NCI-H2196 treated with DMSO at 0.1 percent for 48 hours (cell line): ENCODE data around the gene C2CD4D.
"Not testable (repeated sequence)": the region's sequence is repeated elsewhere in the genome, so short reads cannot be mapped to it uniquely, and the experiment has no call there.

Experiments used
- DNase-seq: peaks from one replicate; lab custom pipeline; 2025; ENCODE audit not compliant: unreplicated experiment; lab: John Stamatoyannopoulos, UW

The C2CD4D gene

DNA sequence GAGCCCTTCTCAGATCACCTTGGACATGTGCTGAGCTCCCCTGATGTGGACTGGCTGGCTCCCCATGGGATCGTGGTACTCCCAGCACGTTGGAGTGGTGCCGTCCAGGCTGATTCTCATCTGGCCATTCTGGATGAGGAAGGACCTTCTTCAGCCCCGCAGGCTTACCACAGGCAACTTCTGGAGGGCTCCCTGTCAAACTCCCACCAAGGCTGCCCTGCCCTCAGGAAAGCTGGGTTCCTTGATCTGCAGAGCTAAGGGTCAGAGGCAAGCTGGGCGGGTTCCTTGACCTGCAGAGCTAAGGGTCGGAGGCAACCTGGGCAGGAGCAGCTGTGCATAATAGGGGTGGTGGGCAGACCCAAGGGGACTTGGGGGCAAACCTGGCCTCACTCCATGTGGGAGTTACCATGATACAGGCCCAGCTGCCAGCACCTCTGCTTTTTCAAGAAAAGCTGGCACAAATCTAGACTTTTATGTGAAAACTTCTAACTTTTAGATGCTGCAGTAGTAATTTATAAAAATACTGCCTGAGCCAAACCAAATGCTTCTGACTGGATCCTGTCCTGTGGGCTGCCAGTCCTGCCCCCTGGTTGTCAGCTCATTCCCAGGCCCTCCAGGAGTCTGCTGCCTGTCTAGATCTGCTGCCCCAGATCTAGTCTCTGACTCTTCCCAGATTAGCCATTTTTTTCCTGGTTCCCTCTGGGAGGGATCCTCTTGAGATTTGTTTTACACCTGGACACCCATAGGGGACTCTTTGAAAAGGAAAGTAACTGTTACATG is 19.5 kb upstream of the C2CD4D start:
- no peak for DNase-seq

DNA sequence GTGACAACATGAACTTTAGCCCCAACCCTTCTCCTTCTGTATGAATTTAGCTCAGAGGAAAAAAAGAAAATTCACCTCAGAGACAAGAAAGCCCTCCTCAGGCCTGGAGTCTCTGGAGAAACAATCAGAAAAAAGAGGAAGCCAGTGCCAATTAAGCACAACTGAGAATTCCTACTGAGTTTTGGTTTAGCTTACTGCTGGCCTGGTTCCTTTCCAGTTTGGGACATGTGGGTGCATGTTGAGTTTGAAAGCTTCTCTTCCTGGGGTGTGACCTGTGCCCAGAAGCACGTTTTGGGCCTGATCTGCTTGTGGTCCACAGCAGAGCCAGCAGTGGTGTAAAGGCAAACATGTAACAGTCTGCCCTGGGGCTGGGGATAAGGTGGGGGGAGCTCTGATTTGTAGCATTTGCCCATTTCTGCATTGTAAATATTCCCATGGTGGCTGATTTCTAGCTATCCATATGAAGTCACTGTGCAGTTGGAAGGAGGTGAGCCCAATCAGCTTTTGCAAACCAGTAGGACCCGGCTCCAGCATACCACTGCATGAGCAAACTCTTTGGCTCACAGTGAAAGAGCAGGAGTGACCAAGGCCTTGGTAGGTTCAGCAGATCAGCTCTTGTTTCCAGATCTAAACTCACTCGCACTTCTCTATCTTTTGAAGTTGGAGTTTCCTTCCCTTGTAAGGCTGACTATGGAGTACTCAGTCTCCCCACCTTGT is 18.6 kb upstream of the C2CD4D start:
- DNase-seq = no peak

DNA sequence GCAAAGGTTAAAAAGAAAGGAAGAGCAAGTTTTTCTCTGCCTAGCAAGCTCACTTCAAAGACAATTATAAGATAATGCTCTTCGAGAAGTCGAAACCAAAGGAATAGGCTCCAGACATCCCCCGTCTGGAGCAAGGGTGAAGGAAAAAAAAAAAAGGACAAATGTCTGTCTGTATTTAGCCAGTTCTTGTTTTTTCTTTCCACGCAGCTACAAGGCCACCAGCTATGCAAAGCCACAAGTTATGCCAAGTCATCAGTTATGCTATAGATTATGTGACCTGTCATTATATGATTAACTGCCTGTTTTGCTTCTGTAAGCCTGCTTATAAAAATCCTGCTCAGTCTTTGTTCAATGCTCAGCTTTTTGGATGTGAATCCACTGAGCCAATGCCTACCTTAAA is 16.3 kb upstream of the C2CD4D start:
- no peak for DNase-seq

DNA sequence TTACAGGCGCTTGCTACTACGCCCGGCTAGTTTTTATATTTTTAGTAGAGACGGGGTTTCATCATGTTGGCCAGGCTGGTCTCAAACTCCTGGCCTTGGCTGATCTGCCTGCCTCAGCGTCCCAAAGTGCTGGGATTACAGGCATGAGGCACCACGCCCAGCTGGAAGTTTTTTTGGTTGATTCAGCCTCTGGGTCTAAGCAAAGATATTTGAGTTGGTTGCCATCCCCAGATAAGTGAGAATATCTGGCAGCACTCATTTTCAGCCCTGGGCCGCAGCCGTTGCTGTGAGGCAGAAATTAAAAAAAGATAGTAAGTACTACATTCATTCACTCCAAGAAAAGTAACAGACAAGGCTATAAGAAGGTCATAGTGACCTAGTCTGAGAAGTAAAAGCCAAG is 15.9 kb upstream of the C2CD4D start:
- not testable (repeated sequence) for DNase-seq

DNA sequence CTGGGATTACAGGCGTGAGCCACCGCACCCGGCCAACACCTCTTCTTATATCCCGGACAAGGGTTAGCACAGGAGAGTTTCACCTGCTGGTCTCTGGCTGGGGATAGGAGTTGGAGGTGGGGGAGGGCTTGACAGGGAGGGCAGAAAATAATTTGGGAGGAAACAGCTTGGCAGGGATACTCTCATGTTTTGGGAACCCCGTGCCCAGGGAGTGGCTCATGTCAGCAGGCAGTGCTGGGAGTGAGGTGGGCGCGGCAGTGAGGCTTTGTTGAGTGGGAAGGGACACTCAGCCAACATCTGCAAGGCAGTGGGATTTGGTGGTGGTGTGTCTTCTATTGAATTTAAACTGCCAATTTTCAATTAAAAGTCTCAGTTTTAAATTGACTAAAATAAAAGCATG is 15.0 kb upstream of the C2CD4D start:
- no peak for DNase-seq

DNA sequence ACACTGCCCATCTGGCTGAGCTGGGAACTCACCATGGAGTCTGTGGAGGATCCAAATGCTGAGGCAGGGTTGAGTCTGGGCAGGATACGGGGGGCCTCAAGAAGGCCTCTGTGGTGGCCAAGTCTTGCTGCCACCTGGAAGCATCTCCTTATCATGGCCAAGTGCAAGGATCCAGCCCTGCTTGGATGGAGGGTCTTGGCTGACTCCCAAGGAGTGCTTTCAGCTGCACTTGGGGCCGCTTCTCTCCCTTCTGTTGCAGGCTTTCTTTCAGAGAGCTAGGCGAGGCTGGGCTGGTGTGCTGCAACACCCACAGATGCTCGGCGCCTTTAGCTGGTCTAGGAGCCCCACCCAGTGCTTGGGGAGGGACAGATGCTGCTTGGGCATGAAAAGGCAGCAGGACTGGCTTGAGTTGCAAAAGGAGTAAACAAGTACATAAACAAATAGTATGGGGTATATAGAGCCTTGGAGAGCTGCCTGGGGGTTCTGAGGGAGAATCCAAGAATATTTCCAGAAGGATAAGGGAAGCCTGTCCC is 13.9 kb upstream of the C2CD4D start, which contains the start of gene THEM5:
TSS of gene THEM5 (minus strand) at position 302 of the 533 bp plus-strand sequence. CDS start at position 155, 147 bp downstream.
- DNase-seq = no peak

DNA sequence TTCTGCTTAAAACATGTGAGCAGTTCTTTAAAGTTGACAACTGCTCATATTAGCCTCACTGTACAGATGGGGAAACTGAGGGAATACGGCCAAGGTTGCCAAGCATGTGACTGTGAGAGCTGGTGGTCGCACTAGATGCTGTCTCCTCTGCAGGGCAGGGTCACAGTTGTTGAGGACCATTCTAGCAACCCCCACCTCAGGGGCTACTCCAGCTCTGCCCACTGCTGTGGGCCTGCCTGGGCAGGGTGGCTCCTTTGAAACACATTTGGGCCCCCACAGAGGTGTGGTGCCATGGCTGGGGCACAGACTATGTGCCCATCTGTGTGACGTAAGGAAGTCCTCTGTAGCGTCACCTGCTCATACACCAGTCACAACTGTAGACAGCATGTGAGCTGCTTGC is 13.1 kb upstream of the C2CD4D start:
- no peak for DNase-seq

DNA sequence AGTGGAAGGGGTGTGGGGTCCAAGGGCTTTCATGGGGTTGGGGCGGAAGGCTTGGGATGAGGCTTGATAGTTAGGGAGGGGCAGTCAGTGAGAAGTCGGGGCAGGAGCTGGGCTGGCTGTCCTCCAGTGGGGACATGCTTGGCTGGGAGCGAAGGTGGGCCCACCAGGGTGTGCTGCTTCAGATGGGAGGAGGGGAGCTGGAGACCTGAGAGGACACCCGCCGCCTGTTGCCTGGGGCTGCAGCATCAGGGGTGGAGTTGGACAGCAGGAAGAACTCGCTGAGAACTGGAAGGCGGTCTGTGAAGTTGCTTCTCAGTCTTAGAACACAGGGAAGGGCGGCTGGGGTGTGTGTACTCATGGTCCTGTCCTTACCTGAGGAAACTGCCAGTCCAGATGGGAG is 12.3 kb upstream of the C2CD4D start:
- no peak for DNase-seq

DNA sequence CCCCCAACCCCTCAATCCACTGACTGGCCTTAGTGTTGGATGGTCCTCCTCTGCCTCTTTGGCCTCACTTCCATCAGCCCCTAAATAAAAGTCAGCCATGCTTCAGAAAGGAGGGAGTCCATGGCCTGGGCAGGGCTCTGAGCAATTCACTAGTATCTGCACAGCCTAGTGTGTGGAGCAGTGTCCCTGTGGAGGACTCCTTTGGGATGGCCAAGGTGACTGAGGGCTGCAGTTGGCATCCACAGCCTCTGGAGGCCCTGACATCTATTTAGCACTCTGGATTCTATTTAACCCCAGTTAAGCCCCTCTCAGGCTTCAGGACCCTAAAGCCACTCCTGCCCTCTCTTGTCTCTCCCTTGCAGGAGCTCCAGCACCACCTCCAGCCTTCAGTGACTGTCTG is 10.3 kb upstream of the C2CD4D start:
- DNase-seq = no peak

DNA sequence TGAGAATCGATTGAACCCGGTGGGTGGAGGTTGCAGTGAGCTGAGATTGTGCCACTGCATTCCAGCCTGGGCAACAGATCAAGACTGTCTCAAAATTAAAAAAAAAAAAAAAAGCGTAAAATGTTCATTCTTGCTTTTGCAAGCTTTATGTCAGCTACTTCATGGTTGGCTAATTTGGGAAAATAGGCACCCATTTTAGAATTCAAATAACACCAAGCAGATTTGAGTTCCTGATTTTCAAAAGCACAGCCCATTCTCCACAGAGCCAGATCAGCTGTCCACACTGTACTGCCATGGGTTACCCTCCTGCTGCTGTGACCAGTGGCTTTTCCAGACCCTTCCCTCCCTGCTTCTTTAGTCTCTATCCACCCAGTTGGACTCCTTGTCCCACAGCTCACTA is 9.5 kb upstream of the C2CD4D start:
- DNase-seq = no peak

DNA sequence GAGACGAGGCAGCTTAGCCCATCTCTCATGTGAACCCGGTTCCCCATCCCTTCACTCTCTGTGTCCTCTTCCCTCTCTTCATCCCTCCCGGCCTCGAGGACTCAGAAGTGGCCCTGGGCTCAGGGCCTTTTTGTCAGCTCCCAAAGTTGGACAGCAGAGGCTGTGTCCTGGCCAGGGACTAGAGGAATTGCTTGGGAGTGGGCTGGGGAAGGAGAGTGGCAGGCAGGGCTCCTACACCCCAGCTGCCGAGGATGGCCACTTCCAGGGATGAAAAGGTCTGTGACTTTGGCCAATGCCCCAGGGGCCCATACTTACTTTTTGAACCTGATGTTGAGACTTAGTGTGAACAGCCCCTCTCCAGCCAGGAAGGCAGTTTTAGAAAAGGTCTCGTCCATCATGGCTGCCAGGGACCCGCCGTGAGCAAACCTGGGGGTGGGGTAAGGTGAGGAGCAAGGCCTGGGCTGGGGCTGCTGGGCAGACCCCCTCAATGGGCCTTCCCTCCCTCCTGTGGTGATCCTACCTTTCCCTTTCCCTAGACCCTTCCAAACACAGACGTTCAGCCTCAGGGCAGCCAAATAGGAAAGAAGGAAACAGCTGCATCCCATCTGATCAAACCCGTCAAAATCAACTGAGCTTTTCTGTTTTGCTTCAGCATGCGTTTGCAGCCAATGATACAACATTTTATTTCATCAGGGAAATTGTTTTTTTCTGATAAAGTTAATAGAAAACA is 8.4 kb upstream of the C2CD4D start:
- DNase-seq = no peak

DNA sequence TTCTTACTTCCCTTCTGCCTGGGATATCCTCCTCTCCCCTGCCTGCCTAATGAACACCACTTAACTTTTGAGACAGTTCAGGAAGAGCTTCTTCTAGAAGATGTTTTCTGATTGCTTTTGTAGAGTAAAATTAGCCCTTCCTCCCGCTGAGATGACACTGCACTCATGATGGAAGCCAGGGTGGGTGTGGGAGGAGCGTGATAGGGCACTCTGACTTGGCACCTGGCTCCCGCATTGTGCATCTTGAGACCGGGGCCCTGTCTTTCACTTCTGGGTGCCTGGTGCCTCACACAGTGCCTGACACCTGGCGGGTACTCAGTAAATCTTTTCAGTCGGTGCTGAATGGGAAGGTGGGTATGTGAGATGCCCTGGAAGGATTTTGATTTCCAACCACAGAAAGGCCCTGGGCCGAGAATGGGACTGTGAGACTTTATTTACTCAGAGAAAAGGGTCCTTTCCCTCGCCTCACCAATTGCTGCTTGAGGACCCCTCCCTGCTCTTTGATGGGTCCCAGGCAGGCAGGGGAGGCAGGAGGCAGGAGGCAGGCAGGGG is 7.1 kb upstream of the C2CD4D start:
- no peak for DNase-seq

DNA sequence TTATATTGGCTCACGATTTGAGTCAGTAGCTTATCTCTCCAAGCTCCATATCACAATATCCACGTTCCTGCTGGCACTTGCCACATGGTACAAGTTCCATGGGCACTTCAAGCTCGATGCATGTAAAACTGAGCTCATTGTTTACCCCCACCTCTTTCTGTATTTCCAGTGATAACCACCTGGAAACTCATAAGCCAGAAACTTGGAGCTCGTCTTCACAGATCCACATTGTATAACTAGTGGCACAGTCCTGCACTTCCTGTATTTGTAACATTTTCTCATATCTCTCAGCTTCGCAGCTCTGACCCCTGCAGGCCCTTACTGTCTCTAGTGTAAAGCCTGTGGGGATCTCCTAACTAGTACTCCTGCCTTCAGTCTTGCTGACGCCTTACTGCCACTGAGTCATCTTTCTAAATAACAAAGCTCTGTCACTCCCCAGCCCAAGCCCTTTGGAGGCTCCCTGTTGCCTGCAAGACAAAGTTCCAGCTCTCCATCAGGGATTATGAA is 6.5 kb upstream of the C2CD4D start:
- no peak for DNase-seq

DNA sequence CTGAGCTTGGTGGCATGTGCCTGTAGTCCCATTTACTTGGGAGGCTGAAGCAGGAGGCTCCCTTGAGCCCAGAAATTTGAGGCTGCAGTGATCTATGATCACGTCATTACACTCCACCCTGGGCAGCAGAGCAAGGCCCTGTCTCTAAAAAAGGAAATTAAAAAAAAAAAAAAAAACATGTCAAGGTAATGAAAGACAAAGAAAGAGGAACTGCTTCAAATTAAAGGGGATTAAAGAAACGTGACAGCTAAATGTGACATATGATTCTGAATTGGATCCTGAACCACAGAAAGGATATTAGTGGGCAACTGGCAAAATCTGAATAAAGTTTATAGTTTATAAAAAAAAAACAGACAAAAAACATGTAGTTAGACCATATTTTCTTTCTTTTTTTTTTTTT is 3.8 kb upstream of the C2CD4D start:
- DNase-seq = no peak

DNA sequence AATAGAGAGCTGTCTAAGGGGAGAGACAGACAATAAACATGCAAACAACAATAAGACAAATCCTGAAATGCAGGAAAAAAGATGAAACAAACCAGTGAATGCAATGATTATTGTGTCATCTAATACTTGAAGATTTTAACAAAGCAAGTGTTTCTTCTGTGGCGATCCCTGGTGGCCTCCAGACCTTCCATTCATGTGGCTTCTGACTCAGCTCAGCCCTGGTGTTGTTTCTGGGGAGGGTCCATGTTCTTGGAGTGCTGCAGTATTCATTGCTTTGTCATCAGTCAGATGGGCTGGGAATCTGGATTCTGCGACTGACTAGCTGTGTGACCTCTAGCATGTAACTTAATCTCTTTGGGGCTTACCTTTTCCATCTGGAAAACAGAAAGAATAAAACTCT is 1.5 kb upstream of the C2CD4D start:
- DNase-seq = no peak

DNA sequence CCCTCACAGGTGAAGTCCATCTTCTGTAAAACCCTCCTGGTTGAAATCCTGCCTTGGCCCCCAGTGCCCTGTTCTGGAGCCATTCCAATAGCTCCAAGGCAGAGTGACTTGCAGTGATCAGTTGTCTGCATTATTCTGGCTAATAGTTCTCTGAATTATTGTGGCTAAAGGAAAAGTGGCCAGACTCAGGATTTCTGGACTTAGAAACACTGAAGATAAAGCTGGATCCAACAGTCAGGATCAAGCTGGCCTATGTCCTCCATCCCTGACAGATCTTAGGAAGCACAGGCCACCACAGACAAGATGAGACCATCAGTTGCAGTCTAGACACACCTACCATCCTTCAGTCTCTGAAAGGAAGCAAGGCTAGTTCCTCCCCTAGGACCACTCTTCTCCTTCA is 801 bp upstream of the C2CD4D start:
- DNase-seq = no peak

DNA sequence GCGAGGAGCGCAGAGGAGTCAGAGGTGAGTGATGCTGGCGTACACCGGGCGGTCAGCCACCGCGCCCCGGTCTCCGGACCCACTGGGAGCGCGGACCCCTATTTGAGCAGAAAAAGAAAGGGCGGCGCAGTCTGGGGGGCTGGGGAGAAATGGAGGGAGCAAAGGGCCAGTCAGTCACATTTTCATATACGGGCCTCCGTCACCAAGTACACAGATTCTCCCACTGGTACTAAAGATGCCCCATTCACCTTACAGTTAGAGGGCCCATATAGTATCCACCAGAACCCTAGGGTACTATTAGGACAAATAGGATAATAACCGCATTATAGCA is 573 bp downstream of the C2CD4D start:
- DNase-seq = no peak

DNA sequence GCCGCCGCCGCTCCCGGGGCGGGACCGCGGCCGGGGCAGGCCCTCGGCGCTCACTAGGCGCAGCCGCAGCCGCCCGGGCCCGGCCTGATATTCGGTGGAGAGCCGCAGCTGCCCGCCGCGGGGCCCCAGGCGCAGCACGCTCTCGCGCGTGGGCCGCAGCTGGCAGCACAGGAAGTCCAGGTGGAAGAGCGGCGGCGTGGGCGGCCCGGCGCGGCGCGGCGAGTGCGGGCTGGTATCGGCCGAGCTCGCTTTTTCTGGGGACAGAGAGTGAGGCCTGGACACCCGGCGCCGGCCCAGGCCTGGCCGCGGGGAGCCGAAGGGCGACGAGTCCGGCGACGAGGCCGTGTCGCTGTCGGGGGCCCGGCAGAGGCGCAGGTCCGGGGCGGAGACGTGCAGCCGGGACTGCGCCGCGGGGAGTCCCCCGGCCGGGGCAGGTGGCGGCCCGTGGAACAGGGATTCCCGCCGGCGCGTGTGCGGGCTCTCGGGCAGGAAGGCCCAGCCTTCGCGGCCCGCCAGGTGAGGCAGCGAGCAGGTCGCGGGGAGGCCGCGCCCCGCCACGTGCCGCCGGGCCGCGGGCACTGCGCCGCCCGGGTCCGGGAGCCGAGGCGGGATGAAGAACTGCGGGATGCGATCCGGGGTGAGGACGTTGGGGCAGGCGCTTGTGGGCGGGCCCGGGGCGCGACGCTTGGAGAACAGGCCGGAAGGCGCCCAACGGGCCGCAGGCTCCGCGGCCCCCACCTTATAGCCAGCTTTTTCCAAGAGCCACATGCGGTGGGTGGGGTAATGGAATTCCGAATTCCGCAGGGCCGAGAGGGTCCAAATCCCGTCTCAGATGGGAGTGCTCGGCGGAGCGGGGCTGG is 1.2 kb downstream of the C2CD4D start:
- no peak for DNase-seq

DNA sequence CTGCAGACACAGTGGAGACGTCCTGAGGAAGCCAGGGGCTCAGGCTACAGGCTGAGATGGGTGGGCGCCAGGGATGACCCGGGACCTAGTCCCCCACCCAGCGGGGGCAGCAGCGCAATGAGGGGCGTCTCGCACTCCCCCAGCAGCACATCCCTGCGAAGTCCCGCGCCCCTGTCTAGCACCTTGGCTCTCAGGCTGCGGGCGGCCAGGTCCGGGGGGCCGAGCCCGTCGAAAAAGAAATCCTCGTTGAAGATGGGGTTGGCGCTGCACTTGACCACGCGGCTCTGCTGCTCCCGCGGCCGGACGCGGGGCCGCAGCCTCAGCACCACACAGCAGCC is 1.8 kb downstream of the C2CD4D start:
- no peak for DNase-seq

DNA sequence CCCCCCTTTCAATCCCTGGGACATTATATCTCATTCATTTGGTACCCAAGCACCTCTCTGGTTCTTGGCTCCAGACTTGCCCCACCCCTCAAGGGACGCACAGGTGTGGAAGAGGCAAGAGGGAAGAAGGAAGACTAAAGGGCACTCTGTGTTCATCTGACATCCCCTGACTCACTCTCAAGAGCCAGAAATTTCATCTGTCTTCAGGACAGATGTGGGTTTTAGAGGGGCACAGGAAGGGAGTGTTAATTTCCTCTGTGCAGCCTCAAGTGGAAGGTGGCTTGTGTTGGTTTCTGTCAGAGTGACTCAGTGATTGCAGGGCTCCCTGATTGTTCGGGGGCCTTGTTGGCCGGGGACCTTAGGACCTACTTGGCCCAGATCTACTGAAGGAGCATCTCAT is 2.4 kb downstream of the C2CD4D start:
- no peak for DNase-seq

DNA sequence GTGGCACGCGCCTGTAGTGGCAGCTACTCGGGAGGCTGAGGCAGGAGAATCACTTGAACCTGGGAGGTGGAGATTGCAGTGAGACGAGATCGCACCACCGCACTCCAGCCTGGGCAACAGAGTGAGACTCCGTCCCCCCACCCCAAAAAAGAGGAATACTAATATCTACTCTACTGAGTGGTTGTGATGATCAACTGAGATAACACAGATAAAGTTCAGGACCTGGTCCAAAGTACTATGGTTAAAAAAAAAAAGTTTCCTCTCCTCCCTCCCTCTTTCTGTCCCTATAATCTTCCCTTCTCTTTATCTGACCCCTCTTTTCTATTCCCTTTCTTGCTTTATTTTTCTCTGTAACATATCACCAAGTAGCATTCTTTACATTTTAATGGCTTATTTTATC is 4.0 kb downstream of the C2CD4D start:
- DNase-seq = no peak
